HG02642 (cell line): ENCODE measurements around the gene POMT2.

Experiments
- ATAC-seq: cut with Tn5 transposase; IDR thresholded peaks from one replicate; pipeline ENCODE4 v1.9.1; 2021; ENCODE audit warnings: mild to moderate bottlenecking; ENCODE audit not compliant: unreplicated experiment, poor library complexity

POMT2 gene

DNA sequence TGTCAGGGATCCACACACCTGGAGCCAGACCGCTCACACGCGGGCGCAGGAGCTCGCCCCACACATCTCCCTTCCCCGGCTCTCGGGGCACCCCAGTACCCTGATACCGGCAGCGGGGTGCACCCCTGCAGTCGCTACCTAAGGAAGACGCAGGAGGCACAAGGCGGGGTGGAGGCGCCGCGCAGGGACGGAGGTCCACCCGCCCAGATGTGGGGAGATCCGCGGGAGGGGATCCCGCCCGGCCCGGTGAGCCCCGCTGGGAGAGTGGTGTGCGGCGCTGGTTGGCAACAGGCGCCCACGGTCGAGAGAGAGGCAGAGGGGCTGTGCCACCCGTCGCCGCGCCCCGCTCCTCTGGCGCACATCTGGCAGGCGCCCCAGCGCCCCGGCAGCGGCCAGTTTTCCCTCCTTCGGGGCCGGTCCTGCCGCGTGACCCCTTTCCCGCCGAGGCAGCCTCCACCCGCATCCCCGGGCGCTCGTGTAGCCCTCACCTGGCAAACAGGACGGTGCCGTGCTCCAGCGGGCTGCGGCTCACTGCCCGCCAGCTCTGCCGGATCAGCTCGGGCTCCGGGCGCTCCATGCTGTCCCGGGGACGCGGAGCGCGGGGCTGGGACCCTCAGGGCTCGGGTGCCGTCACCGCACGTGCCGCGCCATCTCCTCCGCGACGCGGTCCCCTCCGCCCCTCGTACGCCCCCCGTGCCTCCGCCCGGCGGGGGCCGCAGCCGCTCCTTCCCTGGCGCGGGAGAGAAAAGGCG is 50.1 kb downstream of the POMT2 start:
- no peak for ATAC-seq

- no peak for ATAC-seq
Observed at GRCh38 chr14:77268989-77269600, 51.6 kb downstream of the POMT2 start.

- no peak for ATAC-seq
Observed at GRCh38 chr14:77267937-77268699, 52.6 kb downstream of the POMT2 start.

- ATAC-seq, result no peak
Observed at GRCh38 chr14:77266336-77266735, 54.3 kb downstream of the POMT2 start.

DNA sequence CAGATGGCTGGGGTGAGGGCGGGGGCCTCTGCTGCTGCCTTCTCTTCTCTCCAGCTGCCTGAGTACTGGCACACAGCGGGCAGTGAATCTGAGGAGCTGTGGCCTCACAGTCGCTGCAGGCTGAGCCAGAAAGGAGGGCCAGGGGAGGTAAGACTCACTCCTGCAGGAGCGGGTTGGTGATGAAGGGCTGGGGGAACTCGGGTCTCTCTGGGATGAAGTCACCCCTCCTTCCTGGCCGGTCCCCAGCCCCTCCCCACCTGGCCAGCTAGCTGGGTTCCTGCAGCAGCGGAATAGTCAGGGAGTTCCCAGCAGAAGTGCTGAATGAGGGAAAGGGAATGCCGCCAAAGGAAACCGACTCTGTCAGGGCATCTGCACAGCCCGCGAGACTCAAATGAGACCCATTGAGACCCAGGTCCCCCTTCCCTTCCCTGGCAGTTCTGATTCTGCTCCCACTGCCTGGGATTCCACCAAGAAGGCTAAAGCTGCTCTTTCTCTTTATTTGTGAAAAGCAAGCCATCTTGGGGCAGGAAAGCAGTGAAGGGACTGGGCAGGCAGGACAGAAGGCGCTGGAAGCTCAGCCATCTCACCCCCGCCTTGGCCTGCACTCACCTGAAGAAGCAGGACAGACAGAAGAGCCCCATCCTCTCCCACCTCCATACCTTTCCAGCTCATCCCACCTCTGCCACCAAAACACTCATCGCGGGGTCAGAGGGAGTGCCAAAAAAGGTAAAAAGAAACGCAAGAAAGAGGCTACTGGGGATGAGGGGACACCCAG is 54.9 kb downstream of the POMT2 start:
- ATAC-seq, result no peak

DNA sequence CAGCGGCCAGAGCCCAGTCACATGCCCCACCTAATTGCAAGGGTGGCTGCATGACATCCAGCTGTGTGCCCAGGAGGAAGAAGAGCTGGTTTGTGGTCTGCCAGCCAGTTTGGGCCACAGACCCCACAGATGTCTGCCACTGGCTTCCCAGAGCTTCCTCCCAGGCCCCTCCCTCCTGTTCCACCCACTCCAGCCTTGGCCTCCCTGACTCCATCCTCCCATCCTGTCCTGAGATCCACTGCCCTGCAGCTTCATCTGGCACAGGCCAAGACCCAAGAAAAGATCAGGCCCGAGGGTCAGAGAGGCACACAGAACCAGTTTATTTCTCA is 55.5 kb downstream of the POMT2 start:
- ATAC-seq, result no peak

DNA sequence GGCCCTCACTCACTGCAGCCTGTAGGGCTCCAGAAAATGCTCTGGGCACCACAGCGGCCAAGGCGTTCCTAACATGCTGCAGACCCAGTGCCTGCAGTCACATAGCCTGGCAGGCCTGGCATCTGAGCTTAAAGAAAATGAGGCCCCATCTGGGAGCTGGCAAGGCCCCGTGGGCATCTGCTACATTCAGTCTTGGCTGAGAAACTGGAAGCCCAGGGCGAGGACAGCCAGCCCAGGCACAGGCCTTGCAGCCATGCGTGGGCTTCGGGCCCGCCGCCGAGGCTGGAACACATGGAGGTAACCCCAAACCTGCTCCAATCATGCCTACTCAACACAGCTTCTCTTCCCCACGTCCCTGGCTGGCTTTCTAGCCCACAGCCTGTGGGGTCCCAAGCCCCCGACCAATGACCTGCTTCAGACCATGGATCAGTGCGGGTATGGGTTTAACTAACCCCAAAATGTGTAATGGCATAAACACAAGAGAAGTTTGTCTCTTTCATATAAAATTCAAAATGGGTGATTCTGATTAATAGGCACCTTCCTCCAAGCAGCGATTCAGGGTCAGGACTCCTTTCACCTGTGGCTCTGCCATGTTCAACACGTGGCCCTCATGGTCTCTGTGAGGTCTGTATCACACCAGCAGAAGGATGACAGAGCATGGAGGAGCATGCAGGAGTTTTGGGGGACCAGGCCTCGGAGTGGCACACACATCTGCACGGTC is 56.1 kb downstream of the POMT2 start:
- ATAC-seq, result no peak

GRCh38 chr14:77260631-77261030 is 60.1 kb downstream of the POMT2 start:
- ATAC-seq, result no peak

DNA sequence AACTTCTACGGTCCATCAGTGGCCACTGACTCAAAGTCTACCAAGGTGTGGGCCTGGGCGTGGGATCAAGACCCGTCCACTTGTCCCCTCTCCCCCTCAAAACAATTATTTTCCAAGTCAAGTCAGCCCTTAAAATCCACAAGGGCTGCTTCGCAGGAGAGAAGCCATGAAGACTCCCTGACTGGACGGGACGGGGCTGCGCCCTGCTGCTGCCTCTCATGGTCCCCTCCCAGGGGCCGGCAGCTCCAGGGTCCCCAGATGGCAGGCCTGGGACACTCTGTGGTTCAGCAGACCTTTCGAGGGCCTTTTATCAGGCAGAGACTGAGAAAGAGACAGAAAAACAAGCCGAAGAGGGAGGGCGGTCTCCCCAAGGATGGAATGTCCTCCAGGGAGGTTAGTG is 60.5 kb downstream of the POMT2 start:
- no peak for ATAC-seq

GRCh38 chr14:77259025-77259715 is 61.5 kb downstream of the POMT2 start:
- no peak for ATAC-seq

DNA sequence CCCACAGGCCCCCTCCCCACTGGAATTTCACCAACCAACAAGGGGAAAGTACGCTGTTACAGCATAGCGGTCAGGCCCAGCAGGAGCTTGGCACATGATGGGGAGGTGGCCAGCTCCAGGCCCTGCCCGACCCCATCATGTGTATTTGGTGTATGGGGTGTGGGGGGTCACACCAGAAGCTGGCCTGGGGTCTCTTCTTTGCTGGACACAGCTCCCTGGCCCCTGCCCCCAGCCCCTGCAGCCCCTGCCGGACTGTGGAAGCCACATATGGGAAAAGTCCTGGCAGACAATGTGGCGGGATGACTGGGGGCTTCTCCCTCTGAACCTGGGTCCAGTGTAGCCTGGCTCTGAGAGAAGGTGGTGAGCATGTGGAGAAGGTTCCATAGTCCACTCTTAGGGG is 62.1 kb downstream of the POMT2 start:
- no peak for ATAC-seq

DNA sequence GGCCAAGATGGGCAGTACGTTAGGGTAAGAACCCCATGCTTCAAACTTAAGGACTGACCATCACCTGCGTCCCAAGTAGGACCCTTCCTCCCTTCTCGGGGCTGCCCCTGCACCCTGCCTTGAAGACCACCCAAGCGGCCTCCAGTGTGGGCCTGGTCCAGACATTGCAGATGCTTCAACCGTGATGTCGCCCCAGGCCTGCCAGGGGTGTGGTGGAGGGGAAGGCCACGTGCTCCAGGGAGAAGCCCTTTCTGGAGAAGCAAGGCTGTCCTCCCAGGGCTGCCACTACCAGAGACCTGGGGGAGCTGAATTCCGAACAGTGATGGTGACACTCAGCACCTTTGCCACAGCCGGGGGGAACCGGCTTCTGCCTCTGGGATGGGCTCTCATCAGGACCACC is 63.0 kb downstream of the POMT2 start:
- ATAC-seq, result no peak

- ATAC-seq, result no peak
Observed at GRCh38 chr14:77256694-77257093, 64.0 kb downstream of the POMT2 start.

DNA sequence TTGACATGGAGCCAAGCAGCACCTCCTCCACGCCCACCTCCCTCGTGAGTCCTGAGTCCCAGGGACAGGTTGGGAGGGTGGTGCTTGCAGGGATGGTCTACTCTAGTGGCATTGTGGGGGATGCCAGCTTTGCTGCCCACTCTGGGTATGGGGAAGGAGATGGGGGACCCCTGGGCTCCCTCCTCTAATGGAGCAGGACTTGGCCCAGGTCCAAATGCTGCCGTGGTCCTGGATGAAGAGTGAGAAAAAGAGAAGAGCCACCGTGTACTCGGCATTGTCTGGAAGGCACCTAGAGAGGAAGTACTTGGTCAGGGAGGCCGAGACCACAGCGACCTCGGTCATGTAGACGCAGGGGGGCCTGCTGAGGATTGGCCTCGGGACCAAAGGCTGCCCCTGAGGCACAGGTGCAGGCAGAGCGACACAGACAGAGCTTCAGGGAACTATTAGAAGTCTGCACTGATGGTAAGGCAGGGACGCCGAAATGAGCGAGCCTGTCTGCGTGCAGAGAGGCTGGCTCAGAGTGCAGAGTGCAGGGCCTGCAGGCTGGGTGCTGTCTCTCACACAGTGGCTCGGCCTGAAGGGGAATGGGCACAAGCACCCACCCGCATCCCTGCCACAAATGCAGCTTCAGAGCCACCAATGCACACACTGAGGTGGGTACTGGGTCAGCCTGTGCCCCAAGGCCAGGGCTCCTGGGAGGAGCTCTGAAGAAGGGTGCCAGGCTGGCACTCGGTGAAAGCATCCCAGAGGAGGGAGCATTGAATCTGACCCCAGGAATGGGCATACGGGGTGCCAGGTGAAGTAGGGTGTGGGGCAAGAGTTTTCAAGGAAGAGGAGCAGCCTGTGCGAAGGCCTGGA is 67.1 kb downstream of the POMT2 start:
- ATAC-seq, result no peak

DNA sequence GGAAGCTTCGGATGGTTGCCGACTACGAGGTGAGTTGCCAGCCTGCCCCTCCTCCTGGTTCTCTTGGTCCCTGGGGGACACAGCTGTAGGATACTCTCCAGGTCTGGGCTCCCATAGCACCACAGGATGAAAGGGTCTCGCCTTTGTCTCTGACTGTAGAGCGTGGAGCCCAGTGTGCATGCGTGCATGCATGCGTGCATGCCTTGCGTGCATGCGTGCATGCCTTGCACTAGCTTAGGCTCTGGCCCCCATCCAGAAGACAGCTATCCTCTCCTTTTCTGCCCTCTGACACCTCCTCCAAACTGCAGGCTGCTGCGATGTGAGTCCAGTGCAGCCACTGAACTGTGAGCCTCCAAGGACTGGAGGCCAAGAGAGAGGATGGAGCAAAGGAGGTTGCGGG is 68.8 kb downstream of the POMT2 start:
- ATAC-seq, result no peak

- ATAC-seq, result no peak
Observed at GRCh38 chr14:77250927-77251326, 69.8 kb downstream of the POMT2 start.

GRCh38 chr14:77249286-77249685 is 71.4 kb downstream of the POMT2 start:
- ATAC-seq, result no peak

DNA sequence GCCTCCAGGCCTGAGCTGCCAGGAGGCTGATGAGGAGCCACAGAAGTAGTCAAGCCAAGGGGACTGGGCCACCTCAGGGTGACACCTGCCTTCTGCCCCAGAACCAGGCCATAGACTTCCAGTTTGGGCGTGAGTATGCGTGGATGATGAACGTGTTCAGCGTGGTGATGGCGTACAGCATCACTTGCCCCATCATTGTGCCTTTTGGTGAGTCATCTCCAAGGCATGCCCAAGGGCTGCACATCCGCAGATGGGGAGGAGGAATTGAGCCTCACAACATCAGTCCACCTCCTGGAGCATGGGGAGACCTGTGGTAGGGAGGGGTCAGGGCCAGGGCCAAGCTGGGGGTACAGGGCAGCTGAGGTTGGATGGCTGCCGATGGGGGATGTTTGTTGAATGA is 72.0 kb downstream of the POMT2 start:
- no peak for ATAC-seq

GRCh38 chr14:77246784-77247183 is 73.9 kb downstream of the POMT2 start:
- no peak for ATAC-seq
